ENCODE results near the gene TCOF1.

GRCh38 chr5:150397146-150397781 lies 39.8 kb downstream of the TCOF1 start:
- TF ChIP-seq CTCF (IDR thresholded peaks at IDR 0.05): no peak
- TF ChIP-seq EZH2 (IDR thresholded peaks at IDR 0.05; ENCODE audit: borderline replicate concordance, insufficient read depth, low read depth, low read length, poor library complexity, severe bottlenecking): no peak
